SK-N-SH treated with all-trans-retinoic acid at 6 μM for 48 hours (cell line): ENCODE data around the gene ARL11.

Experiments used
- ATAC-seq: fragments of 200-7000 bp; cut with Tn5 transposase; 3 replicates; pipeline ENCODE4 v1.9.1; 2020; ENCODE audit warnings: mild to moderate bottlenecking, moderate library complexity
- ARNTL ChIP-seq: fragments of 450-650 bp; formaldehyde crosslinking; IDR thresholded peaks from 2 replicates; pipeline ENCODE4 v1.5.0; 2020; ENCODE audit warnings: low read depth, mild to moderate bottlenecking, moderate library complexity, borderline replicate concordance
- BACH2 ChIP-seq: fragments of 250-450 bp; sonication (Bioruptor Pico); IDR thresholded peaks from 2 replicates; pipeline ENCODE4 v1.9.0; 2021; ENCODE audit warnings: mild to moderate bottlenecking, borderline replicate concordance
- CSDC2 ChIP-seq: fragments of 250-450 bp; sonication (Bioruptor Pico); IDR thresholded peaks from 2 replicates; pipeline ENCODE4 v1.5.0; 2020; ENCODE audit warnings: mild to moderate bottlenecking, moderate library complexity
- GLIS3 ChIP-seq: fragments of 250-450 bp; sonication (Bioruptor Pico); IDR thresholded peaks from 2 replicates; pipeline ENCODE4 v1.5.0; 2020; ENCODE audit warnings: mild to moderate bottlenecking, moderate library complexity
- ISL1 ChIP-seq: fragments of 250-450 bp; sonication (Bioruptor Pico); IDR thresholded peaks from 2 replicates; pipeline ENCODE4 v2.1.2; 2022; ENCODE audit warnings: mild to moderate bottlenecking, moderate library complexity
- OSR1 ChIP-seq: fragments of 250-450 bp; sonication (Bioruptor Pico); IDR thresholded peaks from 2 replicates; pipeline ENCODE4 v1.8.0; 2022; ENCODE audit warnings: moderate library complexity, mild to moderate bottlenecking, inconsistent platforms
- PPARA ChIP-seq: fragments of 250-450 bp; sonication (Bioruptor Pico); IDR thresholded peaks from 2 replicates; pipeline ENCODE4 v1.5.0; 2020; ENCODE audit warnings: mild to moderate bottlenecking, borderline replicate concordance
- RARB ChIP-seq: fragments of 250-450 bp; sonication (Bioruptor Pico); IDR thresholded peaks from 2 replicates; pipeline ENCODE4 v1.8.0; 2021; ENCODE audit warnings: mild to moderate bottlenecking, moderate library complexity
- SNAI2 ChIP-seq: fragments of 250-450 bp; sonication (Bioruptor Pico); IDR thresholded peaks from 2 replicates; pipeline ENCODE4 v1.5.0; 2020; ENCODE audit warnings: mild to moderate bottlenecking, moderate library complexity
- TCF4 ChIP-seq: fragments of 250-450 bp; sonication (Bioruptor Pico); IDR thresholded peaks from 2 replicates; pipeline ENCODE4 v1.8.0; 2021; ENCODE audit warnings: mild to moderate bottlenecking, moderate library complexity, borderline replicate concordance
- ZC3H10 ChIP-seq: fragments of 250-450 bp; sonication (Bioruptor Pico); IDR thresholded peaks from 2 replicates; pipeline ENCODE4 v1.5.1; 2021; ENCODE audit warnings: mild to moderate bottlenecking, moderate library complexity
- ZFP3 ChIP-seq: fragments of 250-450 bp; sonication (Bioruptor Pico); IDR thresholded peaks from 2 replicates; pipeline ENCODE4 v1.5.0; 2020; ENCODE audit warnings: mild to moderate bottlenecking, moderate library complexity
- ZFP30 ChIP-seq: fragments of 450-650 bp; formaldehyde crosslinking; IDR thresholded peaks from 2 replicates; pipeline ENCODE4 v1.5.0; 2022; ENCODE audit warnings: mild to moderate bottlenecking, moderate library complexity
- ZNF565 ChIP-seq: fragments of 450-650 bp; formaldehyde crosslinking; conservative IDR thresholded peaks from 2 replicates; pipeline ENCODE4 v1.5.0; 2020; ENCODE audit warnings: low read depth, mild to moderate bottlenecking, moderate library complexity
- ZNF70 ChIP-seq: fragments of 450-650 bp; formaldehyde crosslinking; IDR thresholded peaks from 2 replicates; pipeline ENCODE4 v1.5.0; 2020; ENCODE audit warnings: mild to moderate bottlenecking, moderate library complexity
- ZNF8 ChIP-seq: fragments of 450-650 bp; formaldehyde crosslinking; IDR thresholded peaks from 2 replicates; pipeline ENCODE4 v1.5.0; 2020; ENCODE audit warnings: mild to moderate bottlenecking, moderate library complexity
- TF ChIP-seq, protein P1 (sequence below): fragments of 250-450 bp; sonication (Bioruptor Pico); IDR thresholded peaks from 2 replicates; pipeline ENCODE4 v1.8.0; 2021; ENCODE audit warnings: low read depth, mild to moderate bottlenecking, moderate library complexity, borderline replicate concordance
- TF ChIP-seq, protein P2 (sequence below): fragments of 250-450 bp; sonication (Bioruptor Pico); IDR thresholded peaks from 2 replicates; pipeline ENCODE4 v1.8.0; 2020; ENCODE audit warnings: mild to moderate bottlenecking, moderate library complexity, borderline replicate concordance
- TF ChIP-seq, protein P3 (sequence below): fragments of 250-450 bp; sonication (Bioruptor Pico); IDR thresholded peaks from 2 replicates; pipeline ENCODE4 v1.5.0; 2020; ENCODE audit warnings: mild to moderate bottlenecking, moderate library complexity
- TF ChIP-seq, protein P4 (sequence below): fragments of 250-450 bp; sonication (Bioruptor Pico); IDR thresholded peaks from 2 replicates; pipeline ENCODE4 v1.5.1; 2020; ENCODE audit warnings: low read depth, mild to moderate bottlenecking, moderate library complexity

Gene ARL11

DNA sequence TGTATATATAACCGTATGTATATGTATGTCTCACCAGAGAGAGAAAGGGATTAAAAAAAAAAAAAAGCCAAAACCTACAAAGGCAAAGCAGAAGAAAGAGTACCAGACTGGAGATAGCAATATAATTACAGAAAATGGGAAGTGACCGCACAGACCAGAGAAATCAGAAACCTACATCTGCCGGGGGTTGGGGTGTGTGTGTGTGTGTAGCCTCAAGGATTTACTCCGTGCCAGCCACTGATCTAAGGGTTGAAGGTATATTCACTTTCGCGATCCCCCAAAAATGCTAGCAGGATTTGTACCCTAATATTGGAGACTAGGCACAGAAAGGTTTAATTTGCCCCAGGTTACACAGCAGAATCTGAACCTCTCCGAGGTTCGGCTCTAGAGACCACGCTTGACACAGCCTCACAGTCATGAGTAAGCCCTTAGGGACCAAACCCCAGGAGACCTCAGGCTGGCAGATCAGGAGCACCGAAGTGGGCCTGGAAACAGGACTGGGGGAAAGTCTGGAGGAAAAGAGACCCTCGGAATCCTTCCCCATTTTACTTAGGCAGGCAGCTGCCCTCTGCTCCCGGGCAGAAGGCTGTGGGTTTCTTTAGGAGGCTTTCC lies 14.8 kb downstream of the ARL11 start:
- no peak; the same call in 2 of the 3 replicates for ATAC-seq
- TF ChIP-seq, protein P1, sequence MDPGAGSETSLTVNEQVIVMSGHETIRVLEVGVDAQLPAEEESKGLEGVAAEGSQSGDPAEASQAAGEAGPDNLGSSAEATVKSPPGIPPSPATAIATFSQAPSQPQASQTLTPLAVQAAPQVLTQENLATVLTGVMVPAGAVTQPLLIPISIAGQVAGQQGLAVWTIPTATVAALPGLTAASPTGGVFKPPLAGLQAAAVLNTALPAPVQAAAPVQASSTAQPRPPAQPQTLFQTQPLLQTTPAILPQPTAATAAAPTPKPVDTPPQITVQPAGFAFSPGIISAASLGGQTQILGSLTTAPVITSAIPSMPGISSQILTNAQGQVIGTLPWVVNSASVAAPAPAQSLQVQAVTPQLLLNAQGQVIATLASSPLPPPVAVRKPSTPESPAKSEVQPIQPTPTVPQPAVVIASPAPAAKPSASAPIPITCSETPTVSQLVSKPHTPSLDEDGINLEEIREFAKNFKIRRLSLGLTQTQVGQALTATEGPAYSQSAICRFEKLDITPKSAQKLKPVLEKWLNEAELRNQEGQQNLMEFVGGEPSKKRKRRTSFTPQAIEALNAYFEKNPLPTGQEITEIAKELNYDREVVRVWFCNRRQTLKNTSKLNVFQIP (CRISPR knock-in tag) = no peak
- TF ChIP-seq ZFP30 (CRISPR knock-in tag) = no peak
- TF ChIP-seq, protein P2, sequence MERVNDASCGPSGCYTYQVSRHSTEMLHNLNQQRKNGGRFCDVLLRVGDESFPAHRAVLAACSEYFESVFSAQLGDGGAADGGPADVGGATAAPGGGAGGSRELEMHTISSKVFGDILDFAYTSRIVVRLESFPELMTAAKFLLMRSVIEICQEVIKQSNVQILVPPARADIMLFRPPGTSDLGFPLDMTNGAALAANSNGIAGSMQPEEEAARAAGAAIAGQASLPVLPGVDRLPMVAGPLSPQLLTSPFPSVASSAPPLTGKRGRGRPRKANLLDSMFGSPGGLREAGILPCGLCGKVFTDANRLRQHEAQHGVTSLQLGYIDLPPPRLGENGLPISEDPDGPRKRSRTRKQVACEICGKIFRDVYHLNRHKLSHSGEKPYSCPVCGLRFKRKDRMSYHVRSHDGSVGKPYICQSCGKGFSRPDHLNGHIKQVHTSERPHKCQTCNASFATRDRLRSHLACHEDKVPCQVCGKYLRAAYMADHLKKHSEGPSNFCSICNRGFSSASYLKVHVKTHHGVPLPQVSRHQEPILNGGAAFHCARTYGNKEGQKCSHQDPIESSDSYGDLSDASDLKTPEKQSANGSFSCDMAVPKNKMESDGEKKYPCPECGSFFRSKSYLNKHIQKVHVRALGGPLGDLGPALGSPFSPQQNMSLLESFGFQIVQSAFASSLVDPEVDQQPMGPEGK (CRISPR knock-in tag) = no peak

DNA sequence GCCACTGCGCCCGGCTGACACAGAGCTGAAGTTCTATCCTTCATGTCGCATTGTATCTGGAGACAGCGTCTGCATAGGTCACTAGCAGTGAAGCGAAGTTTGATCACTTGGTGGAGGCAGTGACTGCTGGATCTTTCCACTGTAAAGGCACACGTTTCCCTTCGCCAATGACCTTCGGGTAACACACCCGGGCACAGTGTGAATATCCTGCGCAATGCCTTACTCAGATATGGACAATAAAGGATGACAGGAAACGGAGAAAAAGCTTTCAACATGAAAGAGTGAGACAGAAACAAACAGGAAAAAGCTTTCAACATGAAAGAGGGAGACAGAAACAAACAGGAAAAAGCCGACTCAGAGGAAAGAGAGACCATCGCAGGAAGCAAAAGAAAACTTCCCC lies 17.1 kb downstream of the ARL11 start:
- no peak for ATAC-seq
- no peak for TF ChIP-seq BACH2 (CRISPR knock-in tag)
- no peak for TF ChIP-seq ZFP30 (CRISPR knock-in tag)
- no peak for TF ChIP-seq GLIS3 (CRISPR knock-in tag)
- TF ChIP-seq PPARA (CRISPR knock-in tag) = no peak
- no peak for TF ChIP-seq ZFP3 (CRISPR knock-in tag)
- TF ChIP-seq ZNF70 (CRISPR knock-in tag) = no peak
- TF ChIP-seq, protein P3, sequence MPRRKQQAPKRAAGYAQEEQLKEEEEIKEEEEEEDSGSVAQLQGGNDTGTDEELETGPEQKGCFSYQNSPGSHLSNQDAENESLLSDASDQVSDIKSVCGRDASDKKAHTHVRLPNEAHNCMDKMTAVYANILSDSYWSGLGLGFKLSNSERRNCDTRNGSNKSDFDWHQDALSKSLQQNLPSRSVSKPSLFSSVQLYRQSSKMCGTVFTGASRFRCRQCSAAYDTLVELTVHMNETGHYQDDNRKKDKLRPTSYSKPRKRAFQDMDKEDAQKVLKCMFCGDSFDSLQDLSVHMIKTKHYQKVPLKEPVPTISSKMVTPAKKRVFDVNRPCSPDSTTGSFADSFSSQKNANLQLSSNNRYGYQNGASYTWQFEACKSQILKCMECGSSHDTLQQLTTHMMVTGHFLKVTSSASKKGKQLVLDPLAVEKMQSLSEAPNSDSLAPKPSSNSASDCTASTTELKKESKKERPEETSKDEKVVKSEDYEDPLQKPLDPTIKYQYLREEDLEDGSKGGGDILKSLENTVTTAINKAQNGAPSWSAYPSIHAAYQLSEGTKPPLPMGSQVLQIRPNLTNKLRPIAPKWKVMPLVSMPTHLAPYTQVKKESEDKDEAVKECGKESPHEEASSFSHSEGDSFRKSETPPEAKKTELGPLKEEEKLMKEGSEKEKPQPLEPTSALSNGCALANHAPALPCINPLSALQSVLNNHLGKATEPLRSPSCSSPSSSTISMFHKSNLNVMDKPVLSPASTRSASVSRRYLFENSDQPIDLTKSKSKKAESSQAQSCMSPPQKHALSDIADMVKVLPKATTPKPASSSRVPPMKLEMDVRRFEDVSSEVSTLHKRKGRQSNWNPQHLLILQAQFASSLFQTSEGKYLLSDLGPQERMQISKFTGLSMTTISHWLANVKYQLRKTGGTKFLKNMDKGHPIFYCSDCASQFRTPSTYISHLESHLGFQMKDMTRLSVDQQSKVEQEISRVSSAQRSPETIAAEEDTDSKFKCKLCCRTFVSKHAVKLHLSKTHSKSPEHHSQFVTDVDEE (CRISPR knock-in tag) = no peak
- no peak for TF ChIP-seq SNAI2 (CRISPR knock-in tag)
- no peak for TF ChIP-seq ISL1 (CRISPR knock-in tag)
- no peak for TF ChIP-seq ZNF8
- TF ChIP-seq TCF4 (CRISPR knock-in tag) = no peak
- TF ChIP-seq ARNTL (CRISPR knock-in tag) = no peak
- no peak for TF ChIP-seq CSDC2 (CRISPR knock-in tag)
- TF ChIP-seq ZC3H10 (CRISPR knock-in tag) = no peak
- TF ChIP-seq, protein P2 (CRISPR knock-in tag) = no peak
- TF ChIP-seq, protein P4, sequence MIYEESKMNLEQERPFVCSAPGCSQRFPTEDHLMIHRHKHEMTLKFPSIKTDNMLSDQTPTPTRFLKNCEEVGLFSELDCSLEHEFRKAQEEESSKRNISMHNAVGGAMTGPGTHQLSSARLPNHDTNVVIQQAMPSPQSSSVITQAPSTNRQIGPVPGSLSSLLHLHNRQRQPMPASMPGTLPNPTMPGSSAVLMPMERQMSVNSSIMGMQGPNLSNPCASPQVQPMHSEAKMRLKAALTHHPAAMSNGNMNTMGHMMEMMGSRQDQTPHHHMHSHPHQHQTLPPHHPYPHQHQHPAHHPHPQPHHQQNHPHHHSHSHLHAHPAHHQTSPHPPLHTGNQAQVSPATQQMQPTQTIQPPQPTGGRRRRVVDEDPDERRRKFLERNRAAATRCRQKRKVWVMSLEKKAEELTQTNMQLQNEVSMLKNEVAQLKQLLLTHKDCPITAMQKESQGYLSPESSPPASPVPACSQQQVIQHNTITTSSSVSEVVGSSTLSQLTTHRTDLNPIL = no peak
- no peak for TF ChIP-seq RARB (CRISPR knock-in tag)

DNA sequence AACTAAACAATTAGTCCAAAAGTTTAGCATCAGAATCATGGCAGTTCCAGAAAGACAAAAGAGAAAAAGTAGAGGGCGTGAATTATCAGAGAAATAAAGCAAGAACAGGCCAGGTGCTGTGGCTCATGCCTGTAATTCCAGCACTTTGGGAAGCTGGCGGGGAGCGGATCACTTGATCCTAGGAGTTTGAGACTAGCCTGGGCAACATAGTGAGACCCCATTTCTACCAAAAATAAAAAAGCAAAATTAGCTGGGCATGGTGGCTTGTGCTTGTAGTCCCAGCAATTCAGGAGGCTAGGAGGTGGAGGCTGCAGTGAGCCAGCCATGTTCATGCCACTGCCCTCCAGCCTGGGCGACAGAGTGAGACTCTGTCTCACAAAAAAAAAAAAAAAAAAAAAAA lies 18.4 kb downstream of the ARL11 start:
- ATAC-seq = no peak
- TF ChIP-seq ZNF70 (CRISPR knock-in tag) = no peak
- TF ChIP-seq ZNF565 (CRISPR knock-in tag) = no peak
- TF ChIP-seq, protein P3 (CRISPR knock-in tag) = no peak
- TF ChIP-seq, protein P2 (CRISPR knock-in tag) = no peak
- no peak for TF ChIP-seq SNAI2 (CRISPR knock-in tag)
- no peak for TF ChIP-seq ZC3H10 (CRISPR knock-in tag)
- TF ChIP-seq BACH2 (CRISPR knock-in tag) = no peak
- TF ChIP-seq PPARA (CRISPR knock-in tag) = no peak
- TF ChIP-seq ISL1 (CRISPR knock-in tag) = no peak
- TF ChIP-seq OSR1 (CRISPR knock-in tag) = no peak
- no peak for TF ChIP-seq GLIS3 (CRISPR knock-in tag)
